T47D (cell line): ENCODE data around the gene RPA4.
"Not testable (repeated sequence)": the region's sequence is repeated elsewhere in the genome, so short reads cannot be mapped to it uniquely, and the experiment has no call there.

Source experiments
- DNase-seq, 2 experiments: peaks; one replicate each; pipeline versions ENCODE4 v3.0.0 to v3.0.0-alpha.2; 2011 to 2012; ENCODE audit warnings: low read depth in 1 of 2, low spot score in 1 of 2
- JUND ChIP-seq: IDR thresholded peaks from 2 replicates; pipeline ENCODE4 v1.6.1; 2012; ENCODE audit warnings: low read depth
- in situ Hi-C: cut with HindIII; loops from 2 replicates; pipeline ENCODE4 v1.10.0; 2016; ENCODE audit warnings: low sequenced_read_pairs, low pct_unique_long_range_greater_than_20kb

RPA4 gene

GRCh38 chrX:96883608-96884007 is at the start of gene RPA4:
RPA4 (plus strand) TSS chrX:96883908; CDS start chrX:96884311, 403 bp downstream.
- in situ Hi-C loops: no loop called here

GRCh38 chrX:96834137-96834536 is 49.6 kb upstream of the RPA4 start:
- DNase-seq: no peak
- in situ Hi-C loops: no loop called here
- TF ChIP-seq JUND: no peak

More at GRCh38 chrX:96883608-96884007, at the start of gene RPA4:
- no peak for TF ChIP-seq JUND
- DNase-seq: no peak

GRCh38 chrX:96835660-96836289 is 47.9 kb upstream of the RPA4 start:
- TF ChIP-seq JUND: no peak
- DNase-seq: no peak
- in situ Hi-C loops: no loop called here

GRCh38 chrX:96837808-96838207 is 45.9 kb upstream of the RPA4 start:
- no peak for TF ChIP-seq JUND
- in situ Hi-C loops: no loop called here
- DNase-seq: peak in 1 of 2 experiments; percentile 25

DNA sequence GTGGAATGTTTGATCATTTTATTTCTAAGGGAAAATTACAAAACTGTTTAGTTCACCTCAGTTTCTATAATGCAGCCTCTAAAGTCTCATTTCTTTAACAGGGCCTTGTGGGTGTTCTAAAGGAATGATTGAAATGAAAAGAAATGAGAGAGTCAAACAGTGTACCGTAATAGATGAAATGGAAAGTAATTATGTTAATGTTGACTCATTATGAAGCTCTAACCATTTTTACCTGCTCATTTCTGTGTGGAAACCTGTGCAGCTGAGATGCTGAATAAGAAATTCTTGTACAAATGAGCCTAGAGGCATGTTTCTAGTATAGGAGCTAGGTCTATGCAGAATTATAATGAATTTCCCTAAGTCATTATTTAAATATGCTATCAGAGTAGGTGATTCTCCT is 45.2 kb upstream of the RPA4 start:
- in situ Hi-C loops: no loop called here
- no peak for DNase-seq
- TF ChIP-seq JUND: no peak

DNA sequence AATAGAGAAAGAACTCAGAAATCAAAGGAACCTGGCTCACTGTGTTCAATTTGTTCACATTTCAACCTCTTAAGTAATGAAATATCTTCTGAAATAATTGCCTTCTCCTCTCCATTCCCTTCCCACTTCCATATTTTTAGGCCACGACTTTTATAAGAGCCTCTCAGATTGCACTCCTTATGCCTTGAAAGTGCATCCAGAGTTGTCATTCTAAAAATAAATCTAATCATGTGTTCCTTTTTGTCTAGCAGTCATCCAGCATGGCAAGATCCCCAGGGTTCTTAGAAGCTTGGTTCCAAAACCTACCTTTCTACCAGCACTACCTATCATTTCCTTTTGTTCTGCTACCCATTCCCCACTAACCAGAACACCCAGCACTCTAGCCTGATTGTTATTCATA is 42.4 kb upstream of the RPA4 start:
- DNase-seq: no peak
- TF ChIP-seq JUND: no peak
- in situ Hi-C loops: no loop called here

GRCh38 chrX:96841866-96842265 is 41.8 kb upstream of the RPA4 start:
- in situ Hi-C loops, DNase-seq: not testable (repeated sequence)

DNA sequence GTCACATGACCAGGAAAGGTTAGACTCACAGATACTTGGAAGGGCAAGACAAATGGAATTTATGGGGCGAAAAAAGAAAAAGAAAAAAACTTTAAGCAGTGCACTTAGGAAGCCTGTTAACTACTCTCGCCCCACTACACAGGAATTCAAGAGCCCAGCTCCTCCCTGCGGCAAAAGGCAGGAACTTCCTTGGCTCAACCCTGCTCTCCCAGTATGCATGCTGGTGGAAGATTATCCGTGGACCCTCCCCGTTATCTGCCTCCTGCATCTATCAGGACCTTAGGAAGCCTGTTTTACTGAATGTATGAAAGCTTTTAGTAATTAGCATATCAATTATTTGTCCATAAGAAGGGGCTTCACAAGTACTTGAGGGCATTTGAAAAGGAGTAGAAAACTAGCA is 40.1 kb upstream of the RPA4 start:
- no peak for DNase-seq
- TF ChIP-seq JUND: no peak
- in situ Hi-C loops: no loop called here

GRCh38 chrX:96846841-96847240 is 36.9 kb upstream of the RPA4 start:
- no peak for DNase-seq
- in situ Hi-C loops: no loop called here
- TF ChIP-seq JUND: no peak

DNA sequence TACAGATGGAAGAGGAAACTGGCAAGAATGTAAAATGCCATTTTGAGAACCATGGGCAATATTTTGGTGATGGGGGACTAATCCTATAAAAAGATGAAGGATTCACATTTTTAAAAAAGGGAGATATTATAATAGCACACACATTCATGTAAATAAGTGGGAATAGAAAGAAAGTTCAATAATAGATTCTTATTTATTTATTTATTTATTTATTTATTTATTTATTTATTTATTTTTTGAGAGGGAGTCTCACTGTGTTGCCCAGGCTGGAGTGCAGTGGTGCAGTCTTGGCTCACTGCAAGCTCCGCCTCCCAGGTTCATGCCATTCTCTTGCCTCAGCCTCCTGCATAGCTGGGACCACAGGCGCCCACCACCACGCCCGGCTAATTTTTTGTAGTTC is 24.3 kb upstream of the RPA4 start:
- in situ Hi-C loops, DNase-seq: not testable (repeated sequence)

DNA sequence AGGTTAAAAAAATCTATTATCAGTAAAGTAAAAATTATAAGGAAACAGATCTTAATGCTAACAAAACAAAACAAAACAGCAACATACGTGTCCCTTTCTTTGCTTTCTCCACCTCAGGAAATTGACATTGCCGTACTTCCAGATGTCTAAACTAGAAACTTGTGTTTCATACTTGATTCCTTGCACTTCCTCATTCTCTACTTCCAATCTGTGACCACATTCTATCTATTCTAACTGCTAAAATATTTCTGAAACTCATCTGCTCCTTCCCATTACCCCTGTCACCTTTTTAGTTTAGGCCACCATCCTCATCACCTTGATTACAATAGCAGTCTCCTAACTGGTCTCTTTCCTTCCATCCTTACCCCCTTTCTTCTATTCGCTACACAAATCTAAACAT is 22.5 kb upstream of the RPA4 start:
- no peak for DNase-seq
- TF ChIP-seq JUND: no peak
- in situ Hi-C loops: no loop called here

DNA sequence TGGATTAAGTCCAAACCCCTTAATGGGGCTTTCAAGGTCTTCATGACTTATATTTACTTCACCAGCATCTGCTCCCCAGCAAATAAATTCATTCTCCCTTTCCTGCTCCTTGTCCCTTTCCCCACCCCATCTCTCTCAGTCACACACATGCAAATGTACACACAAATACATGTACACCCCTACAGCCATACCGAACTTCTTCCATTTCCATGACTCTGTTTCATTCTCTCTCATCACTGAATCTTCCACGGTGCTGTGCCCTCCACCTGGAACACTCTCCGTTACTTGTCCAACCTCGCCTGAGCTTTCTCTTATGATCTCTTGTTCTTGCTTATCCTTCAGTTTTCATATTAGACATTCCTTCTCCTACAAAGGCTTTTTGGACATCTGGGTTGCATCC is 22.0 kb upstream of the RPA4 start:
- DNase-seq: no peak
- no peak for TF ChIP-seq JUND
- in situ Hi-C loops: no loop called here

GRCh38 chrX:96884027-96884426 is 319 bp downstream of the RPA4 start:
- in situ Hi-C loops: no loop called here
- no peak for TF ChIP-seq JUND
- DNase-seq: no peak

- in situ Hi-C loops: no loop called here
- no peak for TF ChIP-seq JUND
- no peak for DNase-seq
Measured at GRCh38 chrX:96889726-96890125, 6.0 kb downstream of the RPA4 start.
